Measurements from ENCODE around the gene OMG. TPM values are rescaled to one million over a fixed set of nuclear protein-coding genes. Genes with fewer than 3 reads are reported as not detected.
A peak's percentile ranks its signal among the peaks of the same experiment; 100 is the strongest.
"Not testable (repeated sequence)": the region's sequence is repeated elsewhere in the genome, so short reads cannot be mapped to it uniquely, and the experiment has no call there.

Gene OMG
- polyA plus RNA-seq, 3 donors from 2014 or later: 0.28 to 0.40 TPM; not detected in 1

DNA sequence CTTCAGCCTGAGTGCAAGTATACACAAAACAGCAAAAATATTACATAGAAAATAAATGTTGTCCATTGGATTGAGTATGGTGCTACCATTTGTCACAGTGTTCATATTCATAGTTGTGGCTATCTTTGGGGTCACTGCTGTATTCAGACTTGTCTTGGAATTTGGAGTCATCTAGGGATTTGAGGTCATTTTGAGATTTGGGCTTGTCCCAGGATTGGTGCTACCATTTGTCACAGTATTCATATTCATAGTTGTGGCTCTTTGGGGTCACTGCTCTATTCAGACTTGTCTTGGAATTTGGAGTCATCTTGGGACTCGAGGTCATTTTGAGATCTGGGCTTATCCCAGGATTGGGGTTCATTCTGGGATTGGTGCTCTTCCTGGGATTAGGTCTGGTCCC lies 24.8 kb downstream of the OMG start:
- no peaks in the 10 kb centered on the region for H3K27me3 Mint-ChIP-seq (ENCODE audit: low read depth in 3 of 3)
- peaks cover 12 to 30% (median 27%) of the 10 kb centered on the region in 3 donors for H3K36me3 Mint-ChIP-seq
- H3K4me1 Mint-ChIP-seq: no peaks in the 10 kb centered on the region
- H3K9me3 Mint-ChIP-seq: no peaks in the 10 kb centered on the region
- no peak overlapping the region for H3K27ac Mint-ChIP-seq
- no peak overlapping the region for H3K4me3 Mint-ChIP-seq
- no peak for DNase-seq

DNA sequence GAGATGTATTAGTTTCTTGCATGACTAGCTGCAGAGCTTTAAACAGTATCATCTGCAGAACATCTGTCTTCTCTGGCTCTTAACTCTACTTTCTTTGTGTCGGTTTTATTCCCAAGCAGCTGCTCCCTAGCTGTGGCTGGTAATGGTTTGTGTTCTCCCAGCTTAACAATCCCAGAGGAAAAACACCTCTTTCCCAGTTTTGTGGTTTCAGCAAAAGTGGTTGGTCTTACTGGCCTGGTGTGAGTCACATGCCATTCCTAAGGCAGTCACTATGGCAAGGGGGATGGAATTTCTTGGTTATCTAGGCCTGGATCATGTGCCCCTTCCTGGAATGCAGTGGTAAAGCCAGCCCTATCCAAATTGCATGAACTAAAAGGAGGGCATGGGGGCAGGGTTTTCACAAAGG lies 27.5 kb downstream of the OMG start:
- Mint-ChIP-seq H3K36me3 (peaks cover 18 to 44% (median 26%) of the 10 kb centered on the region in 3 donors), H3K27ac (no peak overlapping the region), H3K27me3 (ENCODE audit: low read depth in 3 of 3) (peaks cover 0 to 1% (median 0%) of the 10 kb centered on the region in 3 donors), H3K4me3 (no peak overlapping the region), H3K4me1 (no peaks in the 10 kb centered on the region), H3K9me3 (no peaks in the 10 kb centered on the region)
- DNase-seq: no peak

DNA sequence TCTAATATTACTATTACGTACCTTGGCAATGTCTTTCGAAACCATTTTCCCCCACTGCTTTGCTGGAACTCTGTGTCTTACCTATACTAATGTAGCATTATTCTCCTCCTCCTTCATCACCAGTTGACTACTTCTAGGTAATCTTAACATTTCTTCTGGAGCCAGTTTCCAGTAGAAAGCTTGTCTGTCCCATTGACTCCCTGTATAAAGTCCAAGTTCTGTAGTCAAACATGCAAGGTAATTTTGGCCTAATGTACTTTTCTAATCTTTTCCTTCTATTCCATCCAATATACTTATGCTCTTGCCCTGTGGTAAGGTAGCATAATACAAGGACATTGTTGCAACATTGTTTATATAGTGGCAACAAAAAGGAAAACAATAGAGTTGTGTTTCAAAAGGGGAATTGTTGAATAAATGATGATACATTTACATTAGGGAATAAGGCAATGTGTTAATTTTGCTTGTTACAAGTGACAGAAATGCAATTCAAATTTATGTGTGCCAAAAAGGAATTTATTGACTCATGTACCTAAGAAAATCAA lies 27.9 kb downstream of the OMG start:
- Mint-ChIP-seq H3K36me3 (peaks cover 18 to 44% (median 23%) of the 10 kb centered on the region in 3 donors), H3K4me3 (no peak overlapping the region), H3K4me1 (no peaks in the 10 kb centered on the region), H3K27me3 (ENCODE audit: low read depth in 3 of 3) (peaks cover 0 to 1% (median 0%) of the 10 kb centered on the region in 3 donors), H3K9me3 (no peaks in the 10 kb centered on the region), H3K27ac (no peak overlapping the region)
- DNase-seq: no peak

DNA sequence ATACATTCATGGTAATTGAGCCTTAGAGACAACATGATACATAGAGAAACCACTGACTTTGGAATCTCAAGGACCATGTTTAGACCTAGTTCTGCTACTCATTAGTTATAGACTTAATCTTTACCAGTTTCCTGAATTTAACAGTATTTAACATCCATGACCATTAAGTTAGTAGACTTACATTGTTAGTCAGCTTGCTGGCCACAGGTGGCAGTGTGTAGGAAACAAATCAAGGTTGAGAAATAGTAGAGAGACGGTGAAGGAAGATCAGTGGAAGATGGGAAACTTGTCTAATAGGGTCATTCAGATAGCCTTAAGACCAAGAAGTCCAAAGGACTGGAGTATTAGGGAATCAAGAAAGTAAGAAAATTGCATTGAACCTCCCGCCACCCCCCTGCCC lies 31.0 kb downstream of the OMG start:
- peak in 2 of 3 donors; percentile 1 to 3 for DNase-seq
- Mint-ChIP-seq H3K4me3 (no peak overlapping the region), H3K4me1 (no peaks in the 10 kb centered on the region), H3K9me3 (no peaks in the 10 kb centered on the region), H3K27me3 (ENCODE audit: low read depth in 3 of 3) (peaks cover 0 to 1% (median 0%) of the 10 kb centered on the region in 3 donors), H3K36me3 (peaks cover 23 to 51% (median 26%) of the 10 kb centered on the region in 3 donors), H3K27ac (no peak overlapping the region)

DNA sequence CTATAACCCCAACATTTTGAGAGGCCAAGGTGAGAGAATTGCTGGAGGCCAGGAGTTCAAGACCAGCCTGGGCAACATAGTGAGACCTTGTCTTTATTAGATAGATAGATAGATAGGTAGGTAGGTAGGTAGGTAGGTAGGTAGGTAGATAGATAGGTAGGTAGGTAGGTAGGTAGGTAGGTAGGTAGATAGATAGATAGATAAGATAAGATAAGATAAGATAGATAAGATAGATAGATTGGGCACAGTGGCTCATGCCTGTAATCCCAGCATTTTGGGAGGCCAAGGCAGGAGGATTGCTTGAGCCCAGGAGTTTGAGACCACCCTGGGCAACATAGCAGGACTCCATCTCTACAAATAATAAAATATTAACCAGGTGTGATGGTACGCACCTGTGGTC lies 34.1 kb downstream of the OMG start:
- not testable (repeated sequence) for H3K27me3 Mint-ChIP-seq (ENCODE audit: low read depth in 3 of 3); H3K4me1 Mint-ChIP-seq; H3K27ac Mint-ChIP-seq; DNase-seq; H3K4me3 Mint-ChIP-seq; H3K9me3 Mint-ChIP-seq
- H3K36me3 Mint-ChIP-seq: peaks cover 24 to 51% (median 30%) of the 10 kb centered on the region in 3 donors

DNA sequence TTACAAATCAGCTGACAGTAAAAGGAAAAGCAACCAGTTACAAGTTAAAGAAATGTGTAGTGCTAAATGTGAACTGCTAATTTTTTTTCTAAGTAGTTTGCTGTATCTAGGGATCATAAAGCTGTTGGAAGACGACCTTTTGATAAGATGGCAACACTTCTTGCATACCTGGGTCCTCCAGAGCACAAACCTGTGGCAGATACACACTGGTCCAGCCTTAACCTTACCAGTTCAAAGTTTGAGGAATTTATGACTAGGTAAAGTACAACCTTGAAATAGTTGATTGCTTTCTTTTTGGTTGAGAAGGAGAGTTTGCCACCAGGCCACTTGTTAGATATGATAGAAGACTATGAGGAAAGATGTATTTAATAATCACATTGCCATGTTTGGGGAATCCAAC lies 35.4 kb downstream of the OMG start:
- H3K9me3 Mint-ChIP-seq: no peaks in the 10 kb centered on the region
- peaks cover 14 to 38% (median 26%) of the 10 kb centered on the region in 3 donors for H3K36me3 Mint-ChIP-seq
- H3K4me1 Mint-ChIP-seq: no peaks in the 10 kb centered on the region
- no peak overlapping the region for H3K4me3 Mint-ChIP-seq
- H3K27ac Mint-ChIP-seq: no peak overlapping the region
- peaks cover 0 to 1% (median 0%) of the 10 kb centered on the region in 3 donors for H3K27me3 Mint-ChIP-seq (ENCODE audit: low read depth in 3 of 3)
- DNase-seq: no peak

DNA sequence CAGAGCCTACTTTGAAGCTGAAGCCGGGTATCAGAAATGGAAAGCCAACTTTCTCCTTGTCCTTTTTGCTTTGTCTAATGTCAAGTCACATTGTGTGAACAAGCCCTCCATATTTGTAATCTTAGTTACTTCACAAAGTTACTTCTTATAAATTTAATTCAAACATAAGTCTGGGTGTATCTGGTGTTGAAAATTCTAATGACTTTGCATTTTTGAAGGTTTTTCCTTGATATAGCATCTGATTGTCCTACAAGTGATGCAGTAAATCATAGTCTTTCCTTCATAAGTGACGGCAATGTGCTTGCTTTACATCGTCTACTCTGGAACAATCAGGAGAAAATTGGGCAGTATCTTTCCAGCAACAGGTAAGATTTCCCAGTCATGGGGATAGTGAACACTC lies 36.9 kb downstream of the OMG start:
- Mint-ChIP-seq H3K9me3 (no peaks in the 10 kb centered on the region), H3K36me3 (peaks cover 7 to 24% (median 15%) of the 10 kb centered on the region in 3 donors), H3K4me1 (no peaks in the 10 kb centered on the region), H3K4me3 (no peak overlapping the region), H3K27me3 (ENCODE audit: low read depth in 3 of 3) (no peaks in the 10 kb centered on the region), H3K27ac (no peak overlapping the region)
- no peak for DNase-seq

DNA sequence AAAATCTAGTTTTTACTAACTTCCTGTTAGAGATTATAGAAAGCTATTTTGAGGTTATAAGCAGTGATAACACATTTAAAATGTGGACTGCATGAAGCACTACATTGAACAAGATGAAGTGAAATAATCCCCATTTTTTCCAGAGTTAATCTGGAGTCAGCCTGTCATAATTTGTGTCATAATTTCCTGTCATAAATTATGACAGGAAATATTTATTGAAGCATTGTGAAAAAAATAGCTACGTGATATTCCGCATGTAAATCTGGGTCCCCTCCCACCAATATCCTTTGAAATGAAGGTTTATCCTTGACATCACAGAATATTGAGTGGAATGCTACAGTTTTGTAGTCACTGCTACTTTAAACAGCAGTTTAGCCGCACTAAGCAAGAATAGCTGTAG lies 40.1 kb downstream of the OMG start:
- Mint-ChIP-seq H3K36me3 (peaks cover 11 to 21% (median 15%) of the 10 kb centered on the region in 3 donors), H3K4me1 (no peaks in the 10 kb centered on the region), H3K27ac (no peak overlapping the region), H3K9me3 (no peaks in the 10 kb centered on the region), H3K4me3 (no peak overlapping the region), H3K27me3 (ENCODE audit: low read depth in 3 of 3) (no peaks in the 10 kb centered on the region)
- no peak for DNase-seq

DNA sequence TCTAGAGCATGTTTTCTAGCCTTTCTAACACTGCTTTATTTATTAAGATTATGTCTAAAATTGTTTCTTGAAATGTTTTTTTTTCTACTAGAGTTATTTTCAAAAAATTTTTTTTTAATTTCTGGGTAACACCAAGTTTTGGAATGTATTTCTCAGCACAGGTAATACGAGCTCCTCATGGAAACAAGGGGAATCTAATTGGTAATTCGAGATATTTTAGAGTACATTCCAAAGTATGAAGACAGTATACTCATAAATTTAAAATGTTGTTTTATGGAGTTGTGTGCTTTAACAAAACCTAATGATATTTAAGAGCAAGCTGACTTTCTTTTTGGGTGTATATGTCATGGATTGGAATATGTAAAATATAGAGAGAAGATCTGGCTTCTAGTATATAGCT lies 42.4 kb downstream of the OMG start:
- Mint-ChIP-seq H3K4me3 (no peak overlapping the region), H3K36me3 (peaks cover 0 to 9% (median 7%) of the 10 kb centered on the region in 3 donors), H3K27me3 (ENCODE audit: low read depth in 3 of 3) (no peaks in the 10 kb centered on the region), H3K4me1 (peaks cover 7 to 9% of the 10 kb centered on the region in 2 donors), H3K9me3 (no peaks in the 10 kb centered on the region), H3K27ac (no peak overlapping the region)
- no peak for DNase-seq

DNA sequence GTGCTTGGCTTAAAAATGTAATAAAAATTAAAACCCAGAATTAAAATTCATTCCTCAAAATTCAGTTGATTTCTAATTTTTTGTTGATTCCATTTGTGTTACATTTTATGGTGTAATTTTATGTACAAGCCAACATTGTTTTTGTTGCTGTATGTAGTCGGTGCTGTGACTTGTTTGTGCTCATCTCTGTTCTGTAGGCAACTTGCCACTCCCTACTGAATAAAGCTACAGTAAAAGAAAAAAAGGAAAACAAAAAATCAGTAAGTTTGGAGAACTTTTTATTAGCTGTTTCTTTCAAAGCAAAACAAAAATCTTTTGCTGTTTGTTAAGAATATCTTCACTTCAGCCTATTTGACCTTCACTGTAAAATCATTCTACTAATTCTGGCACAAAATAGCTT lies 44.3 kb downstream of the OMG start:
- Mint-ChIP-seq H3K36me3 (peaks cover 0 to 19% (median 11%) of the 10 kb centered on the region in 3 donors), H3K27ac (no peak overlapping the region), H3K4me1 (peaks cover 9 to 12% of the 10 kb centered on the region in 2 donors), H3K9me3 (no peaks in the 10 kb centered on the region), H3K27me3 (ENCODE audit: low read depth in 3 of 3) (no peaks in the 10 kb centered on the region), H3K4me3 (no peak overlapping the region)
- DNase-seq: no peak

DNA sequence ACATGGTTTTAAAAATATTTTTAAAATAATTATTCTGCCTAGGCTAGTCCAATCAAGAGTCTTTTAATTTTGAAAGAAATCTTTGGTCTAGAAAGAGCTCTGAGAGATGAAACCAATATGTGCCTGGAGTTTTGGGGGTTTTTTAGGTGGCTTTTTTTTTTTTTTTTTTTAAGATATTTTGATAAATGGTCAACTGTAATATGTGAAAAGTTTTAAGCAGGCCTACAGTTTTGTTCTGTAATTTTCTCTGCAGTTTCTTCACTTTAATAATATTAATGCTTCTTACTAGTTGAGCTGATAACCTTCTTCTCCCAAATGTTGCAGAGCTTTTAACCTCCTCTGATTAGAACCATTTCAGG lies 45.1 kb downstream of the OMG start:
- H3K4me3 Mint-ChIP-seq: no peak overlapping the region
- peaks cover 9 to 12% of the 10 kb centered on the region in 2 donors for H3K4me1 Mint-ChIP-seq
- no peak overlapping the region for H3K27ac Mint-ChIP-seq
- no peak for DNase-seq
- H3K36me3 Mint-ChIP-seq: peaks cover 0 to 19% (median 11%) of the 10 kb centered on the region in 3 donors
- H3K9me3 Mint-ChIP-seq: no peaks in the 10 kb centered on the region
- H3K27me3 Mint-ChIP-seq (ENCODE audit: low read depth in 3 of 3): no peaks in the 10 kb centered on the region

DNA sequence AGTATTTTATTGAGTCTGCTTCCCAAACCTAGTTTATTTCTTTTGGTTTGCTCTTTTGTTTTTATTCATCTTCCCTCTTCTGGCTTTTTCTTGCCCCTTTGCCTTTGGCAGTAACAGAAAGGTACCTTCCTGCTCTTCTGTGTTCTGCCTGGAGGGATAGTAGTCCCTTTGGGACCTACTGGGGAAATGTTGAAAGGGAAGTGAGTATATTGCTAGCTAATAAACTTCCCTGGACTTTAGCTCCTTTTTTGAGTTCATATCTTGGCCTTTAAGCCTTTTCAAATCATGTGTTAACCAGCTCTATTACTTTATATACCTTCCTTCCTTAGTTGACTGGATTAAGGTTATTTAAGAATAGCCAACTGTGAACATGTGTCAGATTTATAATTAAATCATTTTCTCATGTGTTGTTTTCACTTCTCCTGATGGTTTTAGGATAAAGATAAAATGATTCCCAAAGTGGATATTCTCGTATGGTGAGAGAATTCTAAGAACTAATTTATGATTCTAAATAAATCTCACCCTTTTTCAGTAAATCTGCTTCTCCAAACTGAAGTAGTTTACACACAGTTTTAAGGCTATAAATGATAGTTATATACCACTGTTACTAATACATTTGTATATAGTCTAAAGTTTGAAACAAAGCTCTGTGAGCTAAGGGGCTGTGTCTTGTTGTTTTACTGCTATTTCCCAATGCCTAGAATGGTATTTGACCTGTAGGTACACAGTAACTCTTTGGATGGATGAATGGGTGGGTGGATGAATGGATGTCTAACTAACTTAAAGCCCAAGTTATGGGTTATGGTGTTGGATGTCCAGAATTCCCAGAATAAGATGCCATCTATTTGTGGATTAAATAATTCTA lies 45.7 kb downstream of the OMG start:
- Mint-ChIP-seq H3K36me3 (peaks cover 0 to 19% (median 11%) of the 10 kb centered on the region in 3 donors), H3K27ac (peak overlapping the region in 3 of 6 donors; percentile 22 to 72 (median 64)), H3K4me1 (peaks cover 9 to 12% of the 10 kb centered on the region in 2 donors), H3K27me3 (ENCODE audit: low read depth in 3 of 3) (no peaks in the 10 kb centered on the region), H3K9me3 (no peaks in the 10 kb centered on the region), H3K4me3 (no peak overlapping the region)
- no peak for DNase-seq

DNA sequence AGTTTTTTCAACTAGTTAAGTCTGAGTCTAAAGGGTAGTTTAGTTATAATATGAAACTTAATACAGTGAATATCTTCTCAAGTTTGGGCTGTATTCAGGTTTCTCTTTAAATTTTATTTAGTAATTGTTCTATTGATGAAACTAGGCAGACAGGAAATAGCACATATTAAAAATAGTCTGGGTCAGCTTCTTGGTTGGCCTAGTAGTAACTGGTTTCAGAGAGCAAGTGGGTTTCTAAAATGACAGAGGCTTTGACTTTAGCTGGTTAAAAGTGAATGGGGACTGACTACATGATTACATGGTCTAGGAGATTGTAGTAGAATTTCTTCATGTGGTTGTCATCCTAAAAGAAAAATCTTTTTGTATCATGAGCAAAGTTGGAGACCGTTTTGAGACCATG lies 46.8 kb downstream of the OMG start:
- peaks cover 9 to 12% of the 10 kb centered on the region in 2 donors for H3K4me1 Mint-ChIP-seq
- DNase-seq: no peak
- no peaks in the 10 kb centered on the region for H3K9me3 Mint-ChIP-seq
- H3K27me3 Mint-ChIP-seq (ENCODE audit: low read depth in 3 of 3): peaks cover 0 to under 1% (median 0%) of the 10 kb centered on the region in 3 donors
- H3K4me3 Mint-ChIP-seq: no peak overlapping the region
- H3K36me3 Mint-ChIP-seq: peaks cover 0 to 29% (median 15%) of the 10 kb centered on the region in 3 donors
- H3K27ac Mint-ChIP-seq: peak overlapping the region in 5 of 6 donors; percentile 15 to 49 (median 30)

DNA sequence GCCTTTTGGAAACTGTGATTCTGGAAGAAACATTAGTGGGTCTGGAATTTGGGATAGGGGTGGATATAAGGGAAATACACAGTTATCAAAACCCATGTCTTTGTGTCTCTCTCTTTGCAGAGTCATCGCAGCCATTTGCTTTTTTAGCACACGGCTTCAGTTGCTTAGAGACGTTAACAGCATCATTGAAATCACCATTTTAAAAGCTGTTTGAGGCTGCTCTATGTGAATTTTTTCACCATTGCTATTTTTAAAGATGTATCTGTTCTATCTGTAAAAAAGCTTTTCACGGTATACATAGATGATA lies 47.3 kb downstream of the OMG start:
- H3K4me3 Mint-ChIP-seq: no peak overlapping the region
- H3K27ac Mint-ChIP-seq: peak overlapping the region in 1 of 6 donors; percentile 23
- DNase-seq: no peak
- no peaks in the 10 kb centered on the region for H3K9me3 Mint-ChIP-seq
- peaks cover 0 to 28% (median 17%) of the 10 kb centered on the region in 3 donors for H3K36me3 Mint-ChIP-seq
- peaks cover 0 to 2% (median 0%) of the 10 kb centered on the region in 3 donors for H3K27me3 Mint-ChIP-seq (ENCODE audit: low read depth in 3 of 3)
- peaks cover 9 to 12% of the 10 kb centered on the region in 2 donors for H3K4me1 Mint-ChIP-seq

Data from immature natural killer cell (primary cell).